Measurements from ENCODE around the gene TMTC2. TPM values are rescaled to one million over a fixed set of nuclear protein-coding genes. Genes with fewer than 3 reads are reported as not detected.
A peak's percentile ranks its signal among the peaks of the same experiment; 100 is the strongest.

The TMTC2 gene
- total RNA-seq, 6 experiments from 2014 or later, result 0.74 to 1.9 (median 0.96) TPM

DNA sequence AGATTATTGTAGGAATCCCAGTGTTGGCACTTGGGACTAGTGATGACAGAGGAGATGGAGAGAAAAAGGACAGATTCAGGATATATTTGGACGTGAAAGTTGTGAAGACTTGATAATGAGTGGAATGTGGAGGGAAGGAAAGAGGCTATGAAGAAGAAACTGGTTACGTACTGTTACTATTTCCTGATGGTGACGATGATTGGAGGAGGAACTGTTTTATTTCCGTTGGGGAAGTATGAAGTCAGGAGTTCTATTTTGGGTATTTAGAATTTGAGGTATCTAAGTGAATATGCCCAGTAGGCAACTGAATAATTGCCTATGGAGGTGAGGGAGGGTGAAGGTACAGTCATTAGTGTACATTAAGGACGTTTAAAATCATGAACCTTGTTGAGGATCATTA is 207.2 kb downstream of the TMTC2 start:
- H3K27ac ChIP-seq, result no peak overlapping the region

GRCh38 chr12:82896277-82896676 is 209.6 kb downstream of the TMTC2 start:
- no peaks in the 10 kb centered on the region for H3K4me1 ChIP-seq
- H3K27ac ChIP-seq, result no peak overlapping the region
- H3K4me3 ChIP-seq, result no peak overlapping the region
- DNase-seq (no peak), ATAC-seq (no peak)
- 76% methylated on average over 7 of the region's 7 CpGs for WGBS (ENCODE audit: insufficient coverage, low coverage, low lambda C conversion rate, missing lambda C conversion rate)
- no peaks in the 10 kb centered on the region for H3K36me3 ChIP-seq
- intact Hi-C loops (cut with DNase I), result no loop called here
- H3K9me3 ChIP-seq, result no peaks in the 10 kb centered on the region
- H3K27me3 ChIP-seq, result no peaks in the 10 kb centered on the region
- no peak for TF ChIP-seq POLR2A (IDR thresholded peaks at IDR 0.05)
- TF ChIP-seq, protein P1, sequence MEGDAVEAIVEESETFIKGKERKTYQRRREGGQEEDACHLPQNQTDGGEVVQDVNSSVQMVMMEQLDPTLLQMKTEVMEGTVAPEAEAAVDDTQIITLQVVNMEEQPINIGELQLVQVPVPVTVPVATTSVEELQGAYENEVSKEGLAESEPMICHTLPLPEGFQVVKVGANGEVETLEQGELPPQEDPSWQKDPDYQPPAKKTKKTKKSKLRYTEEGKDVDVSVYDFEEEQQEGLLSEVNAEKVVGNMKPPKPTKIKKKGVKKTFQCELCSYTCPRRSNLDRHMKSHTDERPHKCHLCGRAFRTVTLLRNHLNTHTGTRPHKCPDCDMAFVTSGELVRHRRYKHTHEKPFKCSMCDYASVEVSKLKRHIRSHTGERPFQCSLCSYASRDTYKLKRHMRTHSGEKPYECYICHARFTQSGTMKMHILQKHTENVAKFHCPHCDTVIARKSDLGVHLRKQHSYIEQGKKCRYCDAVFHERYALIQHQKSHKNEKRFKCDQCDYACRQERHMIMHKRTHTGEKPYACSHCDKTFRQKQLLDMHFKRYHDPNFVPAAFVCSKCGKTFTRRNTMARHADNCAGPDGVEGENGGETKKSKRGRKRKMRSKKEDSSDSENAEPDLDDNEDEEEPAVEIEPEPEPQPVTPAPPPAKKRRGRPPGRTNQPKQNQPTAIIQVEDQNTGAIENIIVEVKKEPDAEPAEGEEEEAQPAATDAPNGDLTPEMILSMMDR (IDR thresholded peaks at IDR 0.05), result no peak

More for the DNA sequence above, 207.2 kb downstream of the TMTC2 start:
- no peak for DNase-seq
- Histone ChIP-seq H3K36me3 (no peaks in the 10 kb centered on the region), H3K4me3 (no peak overlapping the region), H3K4me1 (no peaks in the 10 kb centered on the region), H3K27me3 (no peaks in the 10 kb centered on the region), H3K9me3 (no peaks in the 10 kb centered on the region)
- intact Hi-C loops (cut with DNase I), result no loop called here
- TF ChIP-seq POLR2A (IDR thresholded peaks at IDR 0.05), result no peak
- TF ChIP-seq, protein P1 (IDR thresholded peaks at IDR 0.05), result no peak
- whole genome bisulfite sequencing (ENCODE audit: insufficient coverage, low coverage, low lambda C conversion rate, missing lambda C conversion rate), result 34% methylated on average over 5 of the region's 5 CpGs
- ATAC-seq, result no peak

DNA sequence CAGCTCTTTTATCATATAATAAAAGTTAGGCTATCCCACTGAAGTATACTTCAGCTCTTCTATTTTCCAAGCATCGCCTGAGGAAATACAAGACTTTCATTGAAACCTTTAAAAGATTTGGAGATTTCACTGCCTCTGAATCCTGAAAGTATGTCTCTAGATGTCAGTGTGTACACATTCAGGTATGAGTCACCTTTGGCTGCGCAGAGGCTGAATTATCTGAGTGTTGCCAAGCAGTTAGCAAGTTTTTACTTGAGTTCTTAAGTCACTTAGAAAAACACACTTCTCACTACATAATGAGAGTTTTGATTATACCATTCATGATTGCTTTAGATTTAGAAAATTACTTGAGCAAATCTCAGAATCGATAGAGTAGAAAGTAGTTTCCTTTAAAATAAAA is 210.3 kb downstream of the TMTC2 start:
- Histone ChIP-seq H3K27ac (no peak overlapping the region), H3K4me1 (no peaks in the 10 kb centered on the region), H3K4me3 (no peak overlapping the region), H3K27me3 (no peaks in the 10 kb centered on the region), H3K9me3 (no peaks in the 10 kb centered on the region), H3K36me3 (no peaks in the 10 kb centered on the region)
- ATAC-seq (peak in 1 of 4 donors; percentile 58), DNase-seq (no peak)
- 77% methylated on average over 3 of the region's 3 CpGs for WGBS (ENCODE audit: insufficient coverage, low coverage, low lambda C conversion rate, missing lambda C conversion rate)
- no peak for TF ChIP-seq POLR2A (IDR thresholded peaks at IDR 0.05)
- TF ChIP-seq, protein P1 (IDR thresholded peaks at IDR 0.05), result no peak
- intact Hi-C loops (cut with DNase I), result no loop called here

- no peaks in the 10 kb centered on the region for H3K36me3 ChIP-seq
- no peaks in the 10 kb centered on the region for H3K4me1 ChIP-seq
- TF ChIP-seq, protein P1 (IDR thresholded peaks at IDR 0.05), result no peak
- TF ChIP-seq POLR2A (IDR thresholded peaks at IDR 0.05), result no peak
- DNase-seq (no peak), ATAC-seq (no peak)
- 46% methylated on average over 2 of the region's 2 CpGs for WGBS (ENCODE audit: insufficient coverage, low coverage, low lambda C conversion rate, missing lambda C conversion rate)
- intact Hi-C loops (cut with DNase I), result no loop called here
- no peaks in the 10 kb centered on the region for H3K27me3 ChIP-seq
- no peaks in the 10 kb centered on the region for H3K9me3 ChIP-seq
- H3K27ac ChIP-seq, result no peak overlapping the region
- H3K4me3 ChIP-seq, result no peak overlapping the region
Observed at GRCh38 chr12:82898441-82898840, 211.7 kb downstream of the TMTC2 start.

- DNase-seq, result no peak
- Histone ChIP-seq H3K9me3 (no peaks in the 10 kb centered on the region), H3K4me1 (no peaks in the 10 kb centered on the region), H3K4me3 (no peak overlapping the region), H3K27me3 (no peaks in the 10 kb centered on the region), H3K36me3 (no peaks in the 10 kb centered on the region), H3K27ac (no peak overlapping the region)
- TF ChIP-seq, protein P1 (IDR thresholded peaks at IDR 0.05), result no peak
- TF ChIP-seq POLR2A (IDR thresholded peaks at IDR 0.05), result no peak
- WGBS (ENCODE audit: insufficient coverage, low coverage, low lambda C conversion rate, missing lambda C conversion rate), result 77% methylated on average over 5 of the region's 5 CpGs
- no peak for ATAC-seq
- intact Hi-C loops (cut with DNase I), result no loop called here
Observed at GRCh38 chr12:82904219-82904790, 217.6 kb downstream of the TMTC2 start.
